HEK293 (cell line): ENCODE data around the gene PPP1R12C.
A peak's percentile ranks its signal among the peaks of the same experiment; 100 is the strongest.

ENCODE experiments used
- CTCF ChIA-PET: fragments of 350-600 bp; formaldehyde crosslinking; extraction: SDS; loops from one replicate; lab custom pipeline; 2021; ENCODE audit warnings: antibody characterized with exemption; lab: Yijun Ruan, JAX
- POLR2A ChIA-PET: fragments of 300-600 bp; formaldehyde crosslinking; extraction: SDS; loops from one replicate; lab custom pipeline; 2020; ENCODE audit warnings: antibody characterized with exemption, inconsistent platforms; lab: Yijun Ruan, JAX
- H3K27ac ChIP-seq: fragments of 200-500 bp; sonication (Bioruptor generic); 2 replicates; pipeline ENCODE4 v1.5.1; 2014; ENCODE audit warnings: low read depth, low read length, control low read depth, inconsistent platforms; ENCODE audit errors: extremely low read depth
- H3K36me3 ChIP-seq, 2 experiments: fragments of 200-500 bp in 1 of 2; sonication (Bioruptor generic) in 1 of 2; 1 replicate in 1 of 2; 2 replicates in 1 of 2; pipeline ENCODE4 v1.5.1; 2014 to 2017; ENCODE audit warnings: inconsistent platforms in 2 of 2, low read length in 2 of 2; ENCODE audit not compliant: control insufficient read depth in 2 of 2, insufficient read depth in 1 of 2
- H3K4me1 ChIP-seq: fragments of 200-500 bp; sonication (Bioruptor generic); 2 replicates; pipeline ENCODE4 v1.5.1; 2014; ENCODE audit warnings: mild to moderate bottlenecking, low read length, inconsistent platforms; ENCODE audit not compliant: control insufficient read depth, insufficient read depth
- H3K4me3 ChIP-seq: 2 replicates; pipeline ENCODE4 v1.5.1; 2011; ENCODE audit warnings: low read depth, mild to moderate bottlenecking, control low read depth, low read length, moderate library complexity
- H3K9me3 ChIP-seq: fragments of 200-500 bp; sonication (Bioruptor generic); 2 replicates; pipeline ENCODE4 v1.5.1; 2014; ENCODE audit warnings: low read depth, low read length, inconsistent platforms; ENCODE audit not compliant: control insufficient read depth, insufficient read depth
- HOXC10 ChIP-seq: sonication (generic); formaldehyde crosslinking; IDR thresholded peaks from 2 replicates; pipeline ENCODE4 v1.8.1; 2023; ENCODE audit warnings: mild to moderate bottlenecking, missing genetic modification reagents
- KLF16 ChIP-seq: fragments of 450-650 bp; formaldehyde crosslinking; IDR thresholded peaks from 2 replicates; pipeline ENCODE4 v1.5.1; 2017; ENCODE audit warnings: missing biosample characterization, missing genetic modification characterization
- KLF8 ChIP-seq: fragments of 450-650 bp; formaldehyde crosslinking; IDR thresholded peaks from 2 replicates; pipeline ENCODE4 v1.5.1; 2016; ENCODE audit warnings: missing biosample characterization, missing genetic modification characterization
- MEIS1 ChIP-seq: sonication (generic); formaldehyde crosslinking; IDR thresholded peaks from 2 replicates; pipeline ENCODE4 v1.8.1; 2022; ENCODE audit warnings: missing genetic modification reagents, mild to moderate bottlenecking, borderline replicate concordance
- OVOL3 ChIP-seq: fragments of 450-650 bp; formaldehyde crosslinking; IDR thresholded peaks from 2 replicates; pipeline ENCODE4 v1.5.1; 2016; ENCODE audit warnings: missing biosample characterization, missing genetic modification characterization
- SCRT2 ChIP-seq: fragments of 450-650 bp; formaldehyde crosslinking; IDR thresholded peaks from 2 replicates; pipeline ENCODE4 v1.5.1; 2016; ENCODE audit warnings: missing biosample characterization, missing genetic modification characterization
- SP7 ChIP-seq: fragments of 450-650 bp; formaldehyde crosslinking; IDR thresholded peaks from 2 replicates; pipeline ENCODE4 v1.5.1; 2016; ENCODE audit warnings: missing biosample characterization, missing genetic modification characterization
- ZBTB17 ChIP-seq: fragments of 450-650 bp; formaldehyde crosslinking; IDR thresholded peaks from 2 replicates; pipeline ENCODE4 v1.5.1; 2016; ENCODE audit warnings: missing biosample characterization, missing genetic modification characterization
- ZBTB20 ChIP-seq: fragments of 450-650 bp; formaldehyde crosslinking; IDR thresholded peaks from 2 replicates; pipeline ENCODE4 v1.5.1; 2016; ENCODE audit warnings: missing biosample characterization, missing genetic modification characterization
- ZFP37 ChIP-seq: fragments of 450-650 bp; formaldehyde crosslinking; IDR thresholded peaks from 2 replicates; pipeline ENCODE4 v1.5.1; 2016; ENCODE audit warnings: missing biosample characterization, missing genetic modification characterization
- ZFP69B ChIP-seq: fragments of 450-650 bp; formaldehyde crosslinking; IDR thresholded peaks from 2 replicates; pipeline ENCODE4 v1.5.1; 2016; ENCODE audit warnings: missing biosample characterization, missing genetic modification characterization
- ZNF140 ChIP-seq: fragments of 450-650 bp; formaldehyde crosslinking; IDR thresholded peaks from 2 replicates; pipeline ENCODE4 v1.5.1; 2016; ENCODE audit warnings: missing biosample characterization, missing genetic modification characterization
- ZNF211 ChIP-seq: fragments of 450-650 bp; formaldehyde crosslinking; IDR thresholded peaks from 2 replicates; pipeline ENCODE4 v1.5.1; 2016; ENCODE audit warnings: low read depth, missing biosample characterization, missing genetic modification characterization
- ZNF302 ChIP-seq: fragments of 450-650 bp; formaldehyde crosslinking; IDR thresholded peaks from 2 replicates; pipeline ENCODE4 v1.5.1; 2016; ENCODE audit warnings: missing biosample characterization, missing genetic modification characterization, low read depth
- ZNF394 ChIP-seq: fragments of 450-650 bp; formaldehyde crosslinking; IDR thresholded peaks from 2 replicates; pipeline ENCODE4 v1.5.1; 2016; ENCODE audit warnings: missing biosample characterization, missing genetic modification characterization, mild to moderate bottlenecking, moderate library complexity, borderline replicate concordance
- ZNF426 ChIP-seq: fragments of 450-650 bp; formaldehyde crosslinking; IDR thresholded peaks from 2 replicates; pipeline ENCODE4 v1.5.1; 2017; ENCODE audit warnings: missing biosample characterization, missing genetic modification characterization, mild to moderate bottlenecking, inconsistent platforms, moderate library complexity
- ZNF501 ChIP-seq: fragments of 450-650 bp; formaldehyde crosslinking; IDR thresholded peaks from 2 replicates; pipeline ENCODE4 v1.5.1; 2016; ENCODE audit warnings: missing biosample characterization, missing genetic modification characterization
- ZNF529 ChIP-seq: fragments of 450-650 bp; formaldehyde crosslinking; IDR thresholded peaks from 2 replicates; pipeline ENCODE4 v1.5.1; 2017; ENCODE audit warnings: missing genetic modification characterization, missing biosample characterization; ENCODE audit not compliant: insufficient replicate concordance
- ZNF530 ChIP-seq: fragments of 450-650 bp; formaldehyde crosslinking; IDR thresholded peaks from 2 replicates; pipeline ENCODE4 v1.5.1; 2016; ENCODE audit warnings: low read depth, missing biosample characterization, missing genetic modification characterization
- ZNF561 ChIP-seq: fragments of 450-650 bp; IDR thresholded peaks from 2 replicates; pipeline ENCODE4 v1.5.1; 2018; ENCODE audit warnings: missing biosample characterization, missing genetic modification characterization, borderline replicate concordance
- ZNF624 ChIP-seq: fragments of 450-650 bp; formaldehyde crosslinking; IDR thresholded peaks from 2 replicates; pipeline ENCODE4 v1.5.1; 2017; ENCODE audit warnings: missing biosample characterization, missing genetic modification characterization
- ZNF707 ChIP-seq: fragments of 450-650 bp; formaldehyde crosslinking; IDR thresholded peaks from 2 replicates; pipeline ENCODE4 v1.5.1; 2016; ENCODE audit warnings: missing biosample characterization, missing genetic modification characterization
- ZNF76 ChIP-seq: fragments of 450-650 bp; formaldehyde crosslinking; IDR thresholded peaks from 2 replicates; pipeline ENCODE4; 2016; ENCODE audit warnings: low read depth, missing biosample characterization, missing genetic modification characterization, borderline replicate concordance
- TF ChIP-seq, protein P1 (sequence below): fragments of 450-650 bp; formaldehyde crosslinking; IDR thresholded peaks from 2 replicates; pipeline ENCODE4 v1.5.0; 2017; ENCODE audit warnings: missing biosample characterization, missing genetic modification characterization, borderline replicate concordance
- TF ChIP-seq, protein P2 (sequence below): fragments of 450-650 bp; IDR thresholded peaks from 2 replicates; pipeline ENCODE4 v1.5.1; 2018; ENCODE audit warnings: missing biosample characterization, mild to moderate bottlenecking, missing genetic modification characterization
- TF ChIP-seq, protein P3 (sequence below): fragments of 450-650 bp; formaldehyde crosslinking; IDR thresholded peaks from 2 replicates; pipeline ENCODE4 v1.5.1; 2016; ENCODE audit warnings: missing biosample characterization, missing genetic modification characterization

Gene PPP1R12C

DNA sequence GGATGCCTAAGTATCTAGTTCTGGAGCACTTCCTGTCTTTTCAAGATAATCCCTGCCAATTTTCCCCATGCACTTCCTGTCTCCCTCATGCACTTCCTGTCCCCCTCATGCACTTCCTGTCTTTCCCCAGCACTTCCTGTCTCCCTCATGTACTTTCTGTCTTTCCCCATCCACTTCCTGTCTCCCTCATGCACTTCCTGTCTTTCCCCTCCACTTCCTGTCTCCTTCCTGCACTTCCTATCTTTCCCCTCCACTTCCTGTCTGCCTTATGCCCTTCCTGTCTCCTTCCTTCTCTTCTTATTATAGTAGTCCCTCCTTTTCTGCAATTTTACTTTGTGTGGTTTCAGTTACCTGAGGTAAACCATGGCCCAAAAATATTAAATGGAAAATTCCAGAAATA, 34.6 kb upstream of the PPP1R12C start (continued):
- TF ChIP-seq ZNF624 (tag by site-specific recombination) (no peak), ZNF707 (tag by site-specific recombination) (no peak), ZFP69B (tag by site-specific recombination) (peak; percentile 42), SP7 (tag by site-specific recombination) (0 out of 2 replicates have a peak, but pooled peaks have one; percentile 19)
- TF ChIP-seq, protein P1, sequence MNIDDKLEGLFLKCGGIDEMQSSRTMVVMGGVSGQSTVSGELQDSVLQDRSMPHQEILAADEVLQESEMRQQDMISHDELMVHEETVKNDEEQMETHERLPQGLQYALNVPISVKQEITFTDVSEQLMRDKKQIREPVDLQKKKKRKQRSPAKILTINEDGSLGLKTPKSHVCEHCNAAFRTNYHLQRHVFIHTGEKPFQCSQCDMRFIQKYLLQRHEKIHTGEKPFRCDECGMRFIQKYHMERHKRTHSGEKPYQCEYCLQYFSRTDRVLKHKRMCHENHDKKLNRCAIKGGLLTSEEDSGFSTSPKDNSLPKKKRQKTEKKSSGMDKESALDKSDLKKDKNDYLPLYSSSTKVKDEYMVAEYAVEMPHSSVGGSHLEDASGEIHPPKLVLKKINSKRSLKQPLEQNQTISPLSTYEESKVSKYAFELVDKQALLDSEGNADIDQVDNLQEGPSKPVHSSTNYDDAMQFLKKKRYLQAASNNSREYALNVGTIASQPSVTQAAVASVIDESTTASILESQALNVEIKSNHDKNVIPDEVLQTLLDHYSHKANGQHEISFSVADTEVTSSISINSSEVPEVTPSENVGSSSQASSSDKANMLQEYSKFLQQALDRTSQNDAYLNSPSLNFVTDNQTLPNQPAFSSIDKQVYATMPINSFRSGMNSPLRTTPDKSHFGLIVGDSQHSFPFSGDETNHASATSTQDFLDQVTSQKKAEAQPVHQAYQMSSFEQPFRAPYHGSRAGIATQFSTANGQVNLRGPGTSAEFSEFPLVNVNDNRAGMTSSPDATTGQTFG = no peak
- TF ChIP-seq, protein P2, sequence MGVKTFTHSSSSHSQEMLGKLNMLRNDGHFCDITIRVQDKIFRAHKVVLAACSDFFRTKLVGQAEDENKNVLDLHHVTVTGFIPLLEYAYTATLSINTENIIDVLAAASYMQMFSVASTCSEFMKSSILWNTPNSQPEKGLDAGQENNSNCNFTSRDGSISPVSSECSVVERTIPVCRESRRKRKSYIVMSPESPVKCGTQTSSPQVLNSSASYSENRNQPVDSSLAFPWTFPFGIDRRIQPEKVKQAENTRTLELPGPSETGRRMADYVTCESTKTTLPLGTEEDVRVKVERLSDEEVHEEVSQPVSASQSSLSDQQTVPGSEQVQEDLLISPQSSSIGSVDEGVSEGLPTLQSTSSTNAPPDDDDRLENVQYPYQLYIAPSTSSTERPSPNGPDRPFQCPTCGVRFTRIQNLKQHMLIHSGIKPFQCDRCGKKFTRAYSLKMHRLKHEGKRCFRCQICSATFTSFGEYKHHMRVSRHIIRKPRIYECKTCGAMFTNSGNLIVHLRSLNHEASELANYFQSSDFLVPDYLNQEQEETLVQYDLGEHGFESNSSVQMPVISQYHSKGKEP (tag by site-specific recombination) = peak; percentile 99

DNA sequence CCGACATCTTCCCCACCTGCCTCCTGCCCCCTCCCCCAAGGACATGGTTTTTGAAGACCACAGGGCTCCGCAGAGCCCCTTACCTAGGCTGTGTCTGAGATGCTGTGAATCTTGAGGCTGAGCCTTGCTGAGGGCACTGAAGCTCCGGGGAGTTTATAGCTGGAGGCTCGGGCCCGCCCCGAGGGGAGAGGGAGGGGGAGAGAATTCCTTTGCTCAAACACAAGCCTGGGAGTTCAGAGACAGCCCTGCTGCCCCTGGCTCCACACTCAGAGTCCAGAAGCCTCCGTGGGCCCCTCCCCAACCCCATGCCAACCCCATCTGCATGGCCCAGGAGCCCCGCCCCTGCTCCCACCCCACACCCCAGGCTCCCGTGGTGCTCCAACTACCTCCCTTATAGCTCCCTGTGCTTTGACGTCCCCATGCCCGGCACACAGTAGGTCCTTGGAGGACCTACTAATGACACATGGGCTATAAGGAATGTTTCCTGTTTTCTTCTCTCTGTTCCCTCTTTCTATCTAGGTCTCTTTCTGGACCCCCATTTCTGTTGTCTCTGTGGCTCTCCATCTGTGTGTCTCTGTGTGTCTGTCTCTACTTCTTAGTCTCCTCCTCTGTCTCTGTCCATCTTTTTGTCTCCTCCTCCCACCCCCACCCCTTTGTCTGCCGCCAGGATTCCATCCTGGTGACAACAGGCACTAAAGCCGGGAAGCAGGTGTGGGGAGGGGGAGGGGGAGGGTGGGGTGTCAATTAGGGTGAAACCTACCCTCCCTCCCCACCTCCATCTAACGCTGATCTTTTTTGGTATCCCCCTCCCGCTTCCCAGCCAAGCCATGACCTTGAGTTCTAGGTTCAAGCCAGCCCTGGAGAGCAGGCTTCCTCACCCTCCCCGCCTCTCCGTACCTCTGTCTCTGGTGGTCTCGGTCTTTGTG, 31.9 kb upstream of the PPP1R12C start, which contains the start of gene TNNT1:
TSS of gene TNNT1 (minus strand) at position 129 of the 926 bp plus-strand sequence. CDS start 2,049 bp downstream, outside the sequence.
- ChIA-PET CTCF (interaction anchor here (4.6 kb wide), 1 partner anchor 11 kb away, joined by 52 read pairs; no protein-coding TSS in a partner anchor), POLR2A (interaction anchor here (0.5 kb wide), 2 partner anchors 17 to 328 kb away, joined by 3 to 4 read pairs; no protein-coding TSS in a partner anchor)
- Histone ChIP-seq H3K36me3 (no peaks in the 10 kb centered on the region), H3K4me3 (no peak within 1 kb of the TSS)
- TF ChIP-seq ZNF529 (tag by site-specific recombination) (no peak), ZNF426 (tag by site-specific recombination) (no peak), ZNF76 (tag by site-specific recombination) (no peak), ZNF501 (no peak), ZFP37 (tag by site-specific recombination) (no peak), MEIS1 (CRISPR knock-in tag) (no peak), ZNF561 (tag by site-specific recombination) (no peak), HOXC10 (CRISPR knock-in tag) (no peak), ZNF211 (no peak), ZBTB20 (tag by site-specific recombination) (no peak), ZNF302 (no peak), KLF8 (tag by site-specific recombination) (no peak), KLF16 (tag by site-specific recombination) (no peak), ZNF394 (tag by site-specific recombination) (no peak), ZNF140 (tag by site-specific recombination) (no peak), ZBTB17 (tag by site-specific recombination) (no peak), OVOL3 (no peak), ZNF530 (tag by site-specific recombination) (no peak), SCRT2 (tag by site-specific recombination) (no peak)
- TF ChIP-seq, protein P3, sequence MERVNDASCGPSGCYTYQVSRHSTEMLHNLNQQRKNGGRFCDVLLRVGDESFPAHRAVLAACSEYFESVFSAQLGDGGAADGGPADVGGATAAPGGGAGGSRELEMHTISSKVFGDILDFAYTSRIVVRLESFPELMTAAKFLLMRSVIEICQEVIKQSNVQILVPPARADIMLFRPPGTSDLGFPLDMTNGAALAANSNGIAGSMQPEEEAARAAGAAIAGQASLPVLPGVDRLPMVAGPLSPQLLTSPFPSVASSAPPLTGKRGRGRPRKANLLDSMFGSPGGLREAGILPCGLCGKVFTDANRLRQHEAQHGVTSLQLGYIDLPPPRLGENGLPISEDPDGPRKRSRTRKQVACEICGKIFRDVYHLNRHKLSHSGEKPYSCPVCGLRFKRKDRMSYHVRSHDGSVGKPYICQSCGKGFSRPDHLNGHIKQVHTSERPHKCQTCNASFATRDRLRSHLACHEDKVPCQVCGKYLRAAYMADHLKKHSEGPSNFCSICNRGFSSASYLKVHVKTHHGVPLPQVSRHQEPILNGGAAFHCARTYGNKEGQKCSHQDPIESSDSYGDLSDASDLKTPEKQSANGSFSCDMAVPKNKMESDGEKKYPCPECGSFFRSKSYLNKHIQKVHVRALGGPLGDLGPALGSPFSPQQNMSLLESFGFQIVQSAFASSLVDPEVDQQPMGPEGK (tag by site-specific recombination) = no peak
- TF ChIP-seq, all 188 proteins: peak for 0
- no peaks in the 10 kb centered on the region for H3K9me3 ChIP-seq
- no peaks in the 10 kb centered on the region for H3K4me1 ChIP-seq
- no peak within 1 kb of the TSS for H3K27ac ChIP-seq
